Aorta (tissue), 5 donors: ENCODE data around the gene GLMN. TPM values are rescaled to one million over a fixed set of nuclear protein-coding genes. Genes with fewer than 3 reads are reported as not detected.
"Not testable (repeated sequence)": the region's sequence is repeated elsewhere in the genome, so short reads cannot be mapped to it uniquely, and the experiment has no call there.

Source experiments
- ATAC-seq: fragments of 200-7000 bp; cut with Tn5 transposase; one replicate; pipeline ENCODE4 v1.9.1; 2022; ENCODE audit warnings: moderate library complexity; ENCODE audit not compliant: low FRiP score
- DNase-seq, 2 donors: peaks; one replicate each; pipeline ENCODE4 v3.0.0-alpha.2; 2020
- H3K27ac ChIP-seq, 2 donors: one replicate each; pipeline ENCODE4 v1.5.1; 2013; ENCODE audit warnings: low read length in 2 of 2, mild to moderate bottlenecking in 2 of 2, moderate library complexity in 2 of 2, control low read depth in 1 of 2, inconsistent platforms in 1 of 2, low read depth in 1 of 2
- H3K27me3 ChIP-seq, 2 donors: one replicate each; pipeline ENCODE4 v1.6.1; 2013; ENCODE audit warnings: control low read depth in 1 of 2, low read length in 1 of 2, mild to moderate bottlenecking in 1 of 2, moderate library complexity in 1 of 2; ENCODE audit not compliant: insufficient read depth in 2 of 2, control insufficient read depth in 1 of 2
- H3K36me3 ChIP-seq, 2 donors: one replicate each; pipeline ENCODE4 v1.6.1; 2013; ENCODE audit warnings: control low read depth in 1 of 2, low read length in 1 of 2, mild to moderate bottlenecking in 1 of 2; ENCODE audit not compliant: insufficient read depth in 2 of 2, control insufficient read depth in 1 of 2
- H3K4me1 ChIP-seq, 2 donors: one replicate each; pipeline ENCODE4 v1.6.1; 2013; ENCODE audit warnings: low read length in 2 of 2, control low read depth in 1 of 2, mild to moderate bottlenecking in 1 of 2, moderate library complexity in 1 of 2; ENCODE audit not compliant: insufficient read depth in 2 of 2, control insufficient read depth in 1 of 2
- H3K4me3 ChIP-seq, 2 donors: one replicate each; pipeline ENCODE4 v1.5.1; 2013; ENCODE audit warnings: low read length in 2 of 2, control low read depth in 1 of 2, mild to moderate bottlenecking in 1 of 2
- H3K9me3 ChIP-seq: one replicate; pipeline ENCODE4 v1.6.1; 2013; ENCODE audit warnings: mild to moderate bottlenecking, low read length; ENCODE audit not compliant: control insufficient read depth
- WGBS, 2 donors: extraction: QIAGEN DNeasy Blood & Tissue Kit; methylation state at CpG; one replicate each; pipeline ENCODE4 v1.1.7; 2013; 5-methylcytosine and 5-hydroxymethylcytosine counted together
- intact Hi-C, 2 donors: fragments of 100-400 bp; cut with DNase I; formaldehyde crosslinking; loops; one replicate each; pipeline versions ENCODE4 v1.14.2 to v1.15.0; 2022
- polyA plus RNA-seq, 2 donors: library from polyadenylated mRNA; stranded (reverse); fragments of 200-250 nt; gene quantifications; one replicate each; pipeline ENCODE4 v1.2.3, GENCODE V29; 2013
- total RNA-seq, 2 donors: library from RNA; stranded (reverse); fragmentation: NEBNext Ultra II Directional; extraction: Animal tissue kit (Norgen Biotek cat#: 25700); gene quantifications; one replicate each; pipeline ENCODE4 v1.2.1, GENCODE V29; 2021
- donor health status: healthy with polysubstance abuse.
- donor health status: Bipolar disorder and iron deficiency.
- donor health status: DM: no; HTN: no; CAD: no.
- donor health status: DM: no; HTN: no; CAD: no.
- donor health status: DM: yes; HTN: yes; CAD: no.

GLMN gene
- total and polyA plus RNA-seq, 4 donors = 5.6 to 9.9 (median 7.2) TPM

- H3K4me1 ChIP-seq = no peaks in the 10 kb centered on the region
- H3K27ac ChIP-seq = no peak overlapping the region
- H3K36me3 ChIP-seq = no peaks in the 10 kb centered on the region
- DNase-seq (no peak), ATAC-seq (no peak)
- intact Hi-C loops = loop anchor here in 1 of 2 donors (10.0 kb wide), 1 partner anchor 529 kb away; the partner anchor contains the start of gene RPL5
- no peaks in the 10 kb centered on the region for H3K9me3 ChIP-seq
- H3K4me3 ChIP-seq = no peak overlapping the region
- no peaks in the 10 kb centered on the region for H3K27me3 ChIP-seq
These were observed 7.2 kb upstream of the GLMN start for GRCh38 chr1:92306020-92306419.

- Histone ChIP-seq H3K9me3 (no peaks in the 10 kb centered on the region), H3K27me3 (no peaks in the 10 kb centered on the region), H3K4me3 (no peak overlapping the region), H3K36me3 (no peaks in the 10 kb centered on the region), H3K27ac (no peak overlapping the region), H3K4me1 (no peaks in the 10 kb centered on the region)
- ATAC-seq = no peak
- DNase-seq = no peak
- intact Hi-C loops = loop anchor here in 1 of 2 donors (10.0 kb wide), 1 partner anchor 534 kb away; the partner anchor contains the start of gene RPL5
- 89 to 93% methylated on average over 5 of the region's 5 CpGs for WGBS, 2 donors
These were observed 2.2 kb upstream of the GLMN start for GRCh38 chr1:92301021-92301420.

- DNase-seq = no peak
- H3K36me3 ChIP-seq = no peaks in the 10 kb centered on the region
- ATAC-seq = no peak
- intact Hi-C loops = loop anchor here (5.0 to 10.0 kb wide), 3 partner anchors 305 to 797 kb away; partner anchors contain the start of genes CDC7 (in 1 of the 2) and RPL5 (in 1 of the 2)
- no peaks in the 10 kb centered on the region for H3K9me3 ChIP-seq
- no peaks in the 10 kb centered on the region for H3K4me1 ChIP-seq
- no peaks in the 10 kb centered on the region for H3K27me3 ChIP-seq
- peak overlapping the region; percentile 51 to 90 for H3K4me3 ChIP-seq
- WGBS, 2 donors = 43 to 44% methylated on average over 11 of the region's 11 CpGs
- no peak overlapping the region for H3K27ac ChIP-seq
These were observed 827 bp upstream of the GLMN start for GRCh38 chr1:92299477-92300150.

GRCh38 chr1:92298213-92298572, 594 bp downstream of the GLMN start:
- ATAC-seq (no peak), DNase-seq (no peak)
- Histone ChIP-seq H3K27ac (peak overlapping the region in 1 of 2 donors; percentile 93), H3K4me3 (peak overlapping the region; percentile 51 to 90), H3K27me3 (no peaks in the 10 kb centered on the region), H3K36me3 (no peaks in the 10 kb centered on the region), H3K9me3 (no peaks in the 10 kb centered on the region), H3K4me1 (no peaks in the 10 kb centered on the region)
- WGBS, 2 donors = 5% methylated on average over 3 of the region's 3 CpGs
- intact Hi-C loops = loop anchor here in 1 of 2 donors (5.0 to 10.0 kb wide), 2 partner anchors 303 to 796 kb away; partner anchors contain the start of gene CDC7

GRCh38 chr1:92291372-92291999, 7.3 kb downstream of the GLMN start:
- DNase-seq (no peak), ATAC-seq (no peak)
- Histone ChIP-seq H3K9me3 (no peaks in the 10 kb centered on the region), H3K27ac (no peak overlapping the region), H3K4me1 (no peaks in the 10 kb centered on the region), H3K27me3 (no peaks in the 10 kb centered on the region), H3K4me3 (no peak overlapping the region), H3K36me3 (no peaks in the 10 kb centered on the region)
- intact Hi-C loops = loop anchor here in 1 of 2 donors (10.0 kb wide), 1 partner anchor 297 kb away; no protein-coding TSS in a partner anchor
- WGBS, 2 donors = 13 to 17% methylated on average over 3 of the region's 3 CpGs

- ATAC-seq, H3K4me1 ChIP-seq, DNase-seq, H3K9me3 ChIP-seq, H3K36me3 ChIP-seq, H3K27ac ChIP-seq, intact Hi-C loops, H3K27me3 ChIP-seq, H3K4me3 ChIP-seq: not testable (repeated sequence)
- 94 to 95% methylated on average over 2 of the region's 2 CpGs for WGBS, 2 donors
These were observed 17.4 kb downstream of the GLMN start for GRCh38 chr1:92281411-92281810.

- H3K9me3 ChIP-seq, ATAC-seq, H3K4me3 ChIP-seq, DNase-seq, H3K4me1 ChIP-seq, intact Hi-C loops, H3K27ac ChIP-seq, H3K36me3 ChIP-seq, H3K27me3 ChIP-seq: not testable (repeated sequence)
- WGBS, 2 donors = 96 to 97% methylated on average over 15 of the region's 15 CpGs
These were observed 19.0 kb downstream of the GLMN start for GRCh38 chr1:92279781-92280180.

- ATAC-seq (no peak), DNase-seq (no peak)
- Histone ChIP-seq H3K27ac (no peak overlapping the region), H3K27me3 (no peaks in the 10 kb centered on the region), H3K36me3 (peaks cover 5 to 7% of the 10 kb centered on the region in 2 donors), H3K9me3 (no peaks in the 10 kb centered on the region), H3K4me3 (no peak overlapping the region), H3K4me1 (no peaks in the 10 kb centered on the region)
- intact Hi-C loops = no loop called here
- WGBS, 2 donors = 96% methylated on average over 4 of the region's 4 CpGs
These were observed 21.6 kb downstream of the GLMN start for GRCh38 chr1:92277105-92277723.
